HS-27A (cell line): ENCODE measurements around the gene B4GALT2.

Experiments used
- DNase-seq: peaks from one replicate; pipeline ENCODE4 v3.0.0-alpha.2; 2012; ENCODE audit warnings: low read depth, missing footprints

B4GALT2 gene

GRCh38 chr1:43978551-43979260 is at the start of gene B4GALT2:
Gene B4GALT2 (plus strand): TSS chr1:43979210. CDS start chr1:43981161, 1,951 bp downstream.
- no peak for DNase-seq

DNA sequence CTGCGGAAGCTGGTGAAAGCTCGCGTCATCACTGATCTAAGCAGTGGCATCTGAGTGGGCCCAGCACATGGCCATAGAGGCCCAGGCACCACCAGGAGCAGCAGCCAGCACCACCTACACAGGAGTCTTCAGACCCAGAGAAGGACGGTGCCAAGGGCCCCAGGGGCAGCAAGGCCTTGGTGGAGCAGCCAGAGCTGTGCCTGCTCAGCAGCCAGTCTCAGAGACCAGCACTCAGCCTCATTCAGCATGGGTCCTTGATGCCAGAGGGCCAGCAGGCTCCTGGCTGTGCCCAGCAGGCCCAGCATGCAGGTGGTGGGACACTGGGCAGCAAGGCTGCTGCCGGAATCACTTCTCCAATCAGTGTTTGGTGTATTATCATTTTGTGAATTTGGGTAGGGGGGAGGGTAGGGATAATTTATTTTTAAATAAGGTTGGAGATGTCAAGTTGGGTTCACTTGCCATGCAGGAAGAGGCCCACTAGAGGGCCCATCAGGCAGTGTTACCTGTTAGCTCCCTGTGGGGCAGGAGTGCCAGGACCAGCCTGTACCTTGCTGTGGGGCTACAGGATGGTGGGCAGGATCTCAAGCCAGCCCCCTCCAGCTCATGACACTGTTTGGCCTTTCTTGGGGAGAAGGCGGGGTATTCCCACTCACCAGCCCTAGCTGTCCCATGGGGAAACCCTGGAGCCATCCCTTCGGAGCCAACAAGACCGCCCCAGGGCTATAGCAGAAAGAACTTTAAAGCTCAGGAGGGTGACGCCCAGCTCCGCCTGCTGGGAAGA is 48.7 kb upstream of the B4GALT2 start:
- DNase-seq = no peak

DNA sequence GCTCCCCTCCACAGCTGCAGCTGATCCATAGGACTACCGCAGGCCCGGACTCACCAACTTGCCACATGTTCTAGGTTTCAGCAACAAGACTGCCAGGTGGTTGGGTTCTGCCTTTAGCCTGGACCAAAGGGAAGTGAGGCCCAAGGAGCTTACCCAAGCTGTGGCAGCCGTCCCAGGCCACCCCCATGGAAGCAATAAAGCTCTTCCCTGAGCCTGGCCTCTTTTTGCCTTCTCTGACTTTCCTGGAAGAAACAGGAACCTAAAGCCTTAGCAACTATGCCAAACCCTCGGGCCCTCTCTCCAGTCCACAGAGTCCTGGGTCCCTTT is 48.1 kb upstream of the B4GALT2 start:
- no peak for DNase-seq

DNA sequence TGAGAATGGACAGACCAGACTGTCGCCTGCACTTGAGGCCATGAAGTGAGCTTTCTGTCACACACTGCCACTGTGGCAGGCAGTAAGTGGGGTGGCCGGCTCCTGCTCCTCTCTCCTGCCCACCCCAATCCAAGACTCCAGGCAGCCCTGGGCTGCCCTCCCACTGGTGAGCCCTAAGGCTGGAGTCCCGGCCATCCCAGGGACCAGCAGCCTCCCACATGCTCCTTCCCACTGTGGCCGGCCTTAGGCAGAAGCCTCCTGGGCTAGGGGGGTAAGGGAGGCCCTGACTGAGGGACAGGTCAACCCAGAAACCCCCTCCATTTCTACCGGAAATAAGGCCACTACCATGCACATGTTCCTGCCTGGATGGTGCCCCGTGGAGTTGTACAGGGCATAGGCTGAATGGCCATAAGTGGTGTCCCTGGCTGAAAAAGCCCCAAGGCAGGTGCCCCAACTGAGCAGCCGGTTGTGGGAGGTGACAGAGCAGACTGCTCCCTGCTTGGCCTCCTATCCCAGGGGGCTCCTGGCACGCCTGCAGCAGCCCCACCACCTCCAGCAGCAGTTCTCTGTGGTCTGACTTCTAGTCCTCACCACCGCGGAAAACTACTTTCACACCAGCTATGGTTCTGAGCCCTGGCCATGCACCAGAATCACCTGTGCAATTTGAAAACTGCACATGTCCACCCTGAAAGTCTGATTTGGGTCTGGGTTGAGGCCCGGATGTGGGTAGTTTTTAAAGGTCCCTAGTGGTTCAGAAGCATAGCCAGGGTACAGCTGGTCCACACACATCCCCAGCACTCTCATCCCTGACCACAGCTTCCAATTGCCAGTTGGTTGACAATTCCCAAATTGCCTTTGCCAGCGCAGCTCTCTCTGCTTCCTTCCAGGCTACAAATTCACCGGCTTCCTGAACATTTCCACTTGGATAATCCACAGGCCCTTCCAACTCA is 47.0 kb upstream of the B4GALT2 start:
- DNase-seq = no peak

DNA sequence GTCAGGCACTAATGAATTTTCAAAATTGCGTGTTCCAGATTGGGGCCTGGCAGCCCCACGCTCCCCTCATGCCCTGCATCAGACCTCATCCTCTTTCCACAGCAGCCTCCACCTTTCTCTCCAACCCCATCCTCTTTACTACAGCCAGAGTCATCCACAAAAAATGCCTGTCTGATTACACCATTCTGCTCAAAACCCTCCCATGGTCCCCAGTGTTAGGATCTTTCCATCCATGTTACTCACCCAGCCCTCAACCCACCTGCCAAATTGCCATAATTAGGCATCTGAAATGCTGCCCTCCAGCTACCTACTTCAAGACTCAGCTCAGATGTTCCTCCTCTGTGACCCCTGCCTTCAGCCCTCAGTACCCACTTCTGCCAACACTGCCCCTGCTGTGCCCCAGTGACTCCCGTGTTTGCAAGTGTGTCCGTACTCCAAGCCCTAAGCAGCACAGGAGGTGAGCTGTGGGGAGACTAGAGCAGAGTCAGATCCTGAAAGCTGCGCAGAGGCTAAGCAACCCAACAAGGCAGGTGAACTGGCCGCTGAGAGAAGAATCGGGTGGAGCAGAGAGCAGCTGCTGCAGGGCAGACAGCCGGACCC is 46.1 kb upstream of the B4GALT2 start:
- no peak for DNase-seq

- no peak for DNase-seq
These were observed 45.5 kb upstream of the B4GALT2 start, which contains the start of gene ARTN for GRCh38 chr1:43933386-43934100. Gene ARTN (plus strand): TSS chr1:43933801. CDS start chr1:43935657, 1,856 bp downstream.

GRCh38 chr1:43934101-43934985 is 44.7 kb upstream of the B4GALT2 start:
- DNase-seq = no peak

DNA sequence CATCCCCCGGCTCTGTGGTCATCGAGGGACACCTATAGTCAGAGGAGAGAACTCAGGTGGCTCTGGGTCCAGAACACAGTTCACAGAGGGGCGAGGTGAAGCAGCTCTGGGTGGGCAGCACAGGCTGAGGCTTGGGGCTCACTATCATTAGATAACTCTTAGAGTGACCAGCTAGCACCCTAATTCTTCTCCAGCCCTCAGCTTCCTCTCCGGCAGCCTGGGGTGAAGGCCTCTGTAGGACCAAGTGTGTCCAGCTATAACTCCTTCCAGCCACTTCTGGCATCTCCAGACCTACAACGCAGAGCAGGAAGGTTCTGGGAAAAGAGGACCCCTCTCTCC is 44.1 kb upstream of the B4GALT2 start:
- no peak for DNase-seq

DNA sequence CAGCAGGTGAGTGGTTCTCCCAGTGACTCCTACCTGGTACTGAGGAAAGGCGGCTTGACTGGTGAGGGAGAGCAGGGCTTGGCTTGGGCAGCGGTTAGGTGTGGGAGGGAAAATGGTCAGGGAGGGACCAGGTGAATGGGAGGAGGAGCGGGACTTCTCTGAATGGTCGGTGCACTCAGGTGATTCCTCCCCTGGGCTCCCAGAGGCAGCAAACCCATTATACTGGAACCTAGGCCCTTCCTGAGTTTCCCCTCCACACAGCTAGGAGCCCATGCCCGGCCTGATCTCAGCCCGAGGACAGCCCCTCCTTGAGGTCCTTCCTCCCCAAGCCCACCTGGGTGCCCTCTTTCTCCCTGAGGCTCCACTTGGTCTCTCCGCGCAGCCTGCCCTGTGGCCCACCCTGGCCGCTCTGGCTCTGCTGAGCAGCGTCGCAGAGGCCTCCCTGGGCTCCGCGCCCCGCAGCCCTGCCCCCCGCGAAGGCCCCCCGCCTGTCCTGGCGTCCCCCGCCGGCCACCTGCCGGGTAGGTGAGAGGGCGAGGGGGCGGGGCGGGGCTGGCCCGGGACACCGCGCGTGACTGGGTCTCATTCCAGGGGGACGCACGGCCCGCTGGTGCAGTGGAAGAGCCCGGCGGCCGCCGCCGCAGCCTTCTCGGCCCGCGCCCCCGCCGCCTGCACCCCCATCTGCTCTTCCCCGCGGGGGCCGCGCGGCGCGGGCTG is 43.1 kb upstream of the B4GALT2 start:
- DNase-seq = no peak

- DNase-seq = no peak
These were observed 42.4 kb upstream of the B4GALT2 start for GRCh38 chr1:43936431-43937151.

- no peak for DNase-seq
These were observed 41.7 kb upstream of the B4GALT2 start for GRCh38 chr1:43937179-43937865.

DNA sequence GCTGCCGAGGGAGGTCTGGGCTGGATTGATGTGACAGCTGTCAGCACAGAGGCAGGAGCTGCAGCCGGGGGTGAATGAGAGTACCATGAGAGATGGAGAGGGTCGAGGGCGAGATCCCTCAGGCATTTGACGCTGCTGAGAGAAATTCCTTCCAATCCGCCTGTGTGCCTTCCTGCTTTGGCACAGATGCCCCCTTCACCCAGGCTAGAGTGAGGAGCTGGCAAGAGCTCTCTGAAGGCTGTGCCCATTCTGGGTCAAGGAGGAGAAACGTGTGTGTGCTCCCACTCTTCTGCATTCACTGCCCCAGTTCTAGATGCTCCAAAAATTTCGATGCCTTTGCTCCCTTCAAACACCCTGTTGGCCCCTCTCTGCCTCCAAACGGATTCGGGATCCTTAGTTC is 40.6 kb upstream of the B4GALT2 start:
- DNase-seq = no peak

DNA sequence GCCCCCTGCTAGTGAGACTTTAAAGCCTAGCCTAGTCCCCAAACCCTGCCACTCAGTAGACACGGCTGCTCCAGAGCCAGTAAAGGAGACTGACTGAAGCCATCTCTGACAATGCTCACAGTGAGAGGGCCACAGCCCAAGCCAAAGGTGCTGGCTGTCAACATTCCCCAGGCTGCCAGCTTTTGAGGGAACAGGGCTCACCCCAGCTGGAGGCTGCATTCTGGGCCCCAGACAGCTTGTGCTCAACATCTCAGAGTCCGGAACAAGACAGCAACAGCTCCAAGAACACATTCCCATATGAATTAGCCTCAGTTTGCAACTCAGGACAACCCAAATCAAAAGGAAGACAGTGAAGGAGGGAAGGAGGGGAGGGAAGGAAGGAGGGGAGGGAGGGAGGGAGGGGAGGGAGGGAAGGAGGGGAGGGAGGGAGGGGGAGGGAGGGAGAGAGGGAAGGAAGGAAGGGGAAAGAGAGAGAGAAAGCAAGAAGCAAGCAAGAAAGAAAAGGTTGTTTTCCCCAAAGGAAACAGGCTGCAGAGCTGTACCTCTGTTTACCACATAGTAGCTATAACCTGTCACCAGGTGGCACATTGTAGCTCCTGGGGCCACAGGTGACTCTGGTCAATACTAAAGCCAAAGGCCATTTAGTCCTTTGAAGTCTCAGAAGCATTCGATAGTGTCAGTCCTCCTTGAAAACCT is 40.0 kb upstream of the B4GALT2 start:
- DNase-seq = no peak

DNA sequence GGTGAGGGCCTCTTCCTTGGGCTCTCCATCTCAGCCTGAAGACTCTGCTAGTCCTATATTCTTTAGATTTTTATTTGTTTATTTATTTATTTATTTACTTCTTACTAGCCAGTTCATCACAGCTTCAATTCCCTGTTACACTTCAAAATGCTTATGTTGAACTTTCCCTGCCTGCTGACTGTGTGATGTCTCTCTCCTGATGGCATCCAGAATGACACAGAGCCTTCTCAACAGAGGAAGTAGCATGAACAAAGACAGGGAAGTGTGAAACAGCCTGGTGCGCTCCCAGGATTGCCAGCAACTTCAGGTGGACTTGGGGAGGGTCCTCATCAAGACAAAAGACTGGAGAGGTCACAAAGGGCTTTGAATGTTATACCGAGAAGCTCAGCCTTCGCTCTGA is 36.6 kb upstream of the B4GALT2 start:
- no peak for DNase-seq

- no peak for DNase-seq
These were observed 34.1 kb upstream of the B4GALT2 start for GRCh38 chr1:43944860-43945259.

DNA sequence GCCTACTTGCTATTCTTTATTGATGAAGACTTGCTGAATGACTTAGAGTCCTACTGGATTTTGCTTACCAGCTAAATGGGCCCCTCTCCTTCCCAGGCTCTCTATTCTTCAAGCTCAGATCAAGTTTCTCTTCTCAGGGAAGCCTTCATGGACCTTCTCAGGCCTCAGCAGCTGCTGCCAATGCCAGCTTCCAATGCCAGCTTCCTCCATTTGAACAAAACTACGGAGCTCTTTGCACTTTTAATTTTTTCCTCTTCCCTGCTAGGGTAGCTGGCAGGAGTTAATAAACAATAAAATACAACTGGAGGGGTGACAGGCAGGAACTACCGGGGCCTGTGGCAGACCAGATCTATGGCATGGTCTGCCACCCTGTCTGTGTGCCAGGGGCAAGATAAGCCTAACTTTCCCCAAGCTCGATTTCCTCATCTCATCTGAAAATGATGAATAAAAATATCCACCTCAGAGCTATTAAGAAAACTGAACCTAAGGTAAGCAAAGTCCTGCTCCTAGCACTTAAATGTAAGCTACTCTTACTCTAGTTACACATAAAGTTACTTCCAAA is 33.3 kb upstream of the B4GALT2 start:
- DNase-seq = no peak

GRCh38 chr1:43946236-43947060 is 32.6 kb upstream of the B4GALT2 start, which contains the start of gene IPO13:
Gene IPO13 (plus strand): TSS chr1:43946950. CDS start chr1:43947601, 651 bp downstream.
- DNase-seq = peak; percentile 89
